ENCODE results near the gene CDC27.
"Not testable (repeated sequence)": the region's sequence is repeated elsewhere in the genome, so short reads cannot be mapped to it uniquely, and the experiment has no call there.

CDC27 gene

GRCh38 chr17:47188876-47189731, at the start of gene CDC27:
CDC27 (minus strand) TSS chr17:47189295; CDS start chr17:47189172, 123 bp downstream.
- peak; percentile 100 for DNase-seq

- no peak for DNase-seq
Observed at GRCh38 chr17:47238321-47239010, 49.4 kb upstream of the CDC27 start.

- DNase-seq, result no peak
Observed at GRCh38 chr17:47237841-47238240, 48.7 kb upstream of the CDC27 start.

GRCh38 chr17:47235923-47236322, 46.8 kb upstream of the CDC27 start:
- DNase-seq, result no peak

DNA sequence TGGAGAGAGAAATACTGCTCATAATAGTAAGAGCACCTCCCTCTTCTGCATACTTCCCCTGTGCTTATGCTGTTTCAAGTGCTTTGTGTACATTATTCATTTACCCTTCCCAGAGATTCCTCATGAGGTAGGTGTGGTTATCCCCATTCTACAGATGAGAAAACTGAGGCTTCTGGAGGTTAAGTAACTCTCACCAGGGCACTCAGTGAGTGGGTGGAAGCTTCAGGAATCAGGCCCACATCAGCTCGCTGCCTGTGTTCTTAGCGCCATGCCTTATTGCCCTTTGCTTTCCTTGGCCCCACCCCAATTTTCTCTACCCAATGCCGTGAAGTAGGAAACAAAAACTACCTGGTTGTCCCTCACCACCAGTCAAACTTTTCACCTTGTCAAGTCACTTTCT, 46.4 kb upstream of the CDC27 start:
- no peak for DNase-seq

DNA sequence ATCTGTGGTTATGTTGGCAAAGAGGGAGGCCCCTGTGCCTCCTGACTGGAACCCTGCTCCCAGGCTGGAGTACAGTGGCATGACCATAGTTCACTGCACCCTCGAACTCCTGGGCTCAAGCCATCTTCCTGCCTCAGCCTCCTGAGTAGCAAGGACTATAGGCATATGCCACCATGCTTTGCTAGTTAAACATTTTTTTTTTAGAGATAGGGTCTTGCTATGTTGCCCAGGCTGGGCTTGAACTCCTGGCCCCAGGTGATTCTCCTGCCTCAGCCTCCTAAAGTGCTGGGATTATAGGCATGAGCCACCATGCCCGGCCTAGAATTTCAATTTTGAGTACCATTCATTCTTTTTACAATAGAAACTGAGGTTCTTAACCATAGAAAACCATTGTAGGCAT, 43.4 kb upstream of the CDC27 start:
- DNase-seq, result no peak

- DNase-seq, result no peak
Observed at GRCh38 chr17:47231866-47232265, 42.8 kb upstream of the CDC27 start.

DNA sequence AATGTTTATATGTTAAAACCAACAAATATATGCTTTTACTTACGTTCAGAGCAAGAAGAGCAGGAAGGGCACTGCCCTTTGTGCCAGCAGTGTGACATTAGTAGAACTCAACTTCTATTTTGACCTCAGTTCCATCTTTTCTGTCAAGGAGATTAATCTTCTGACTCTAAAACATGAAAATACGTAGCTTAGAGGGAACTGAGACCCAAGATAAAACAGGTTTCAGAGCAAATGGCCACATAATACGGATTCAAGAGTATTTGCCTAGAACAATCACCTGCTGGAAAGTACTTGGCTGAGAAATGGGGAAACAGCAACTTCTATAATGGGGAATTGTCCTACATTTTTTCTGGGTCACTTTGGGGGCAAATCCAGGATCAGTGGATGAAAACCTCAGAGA, 42.2 kb upstream of the CDC27 start:
- no peak for DNase-seq

GRCh38 chr17:47230864-47231263, 41.8 kb upstream of the CDC27 start:
- no peak for DNase-seq

DNA sequence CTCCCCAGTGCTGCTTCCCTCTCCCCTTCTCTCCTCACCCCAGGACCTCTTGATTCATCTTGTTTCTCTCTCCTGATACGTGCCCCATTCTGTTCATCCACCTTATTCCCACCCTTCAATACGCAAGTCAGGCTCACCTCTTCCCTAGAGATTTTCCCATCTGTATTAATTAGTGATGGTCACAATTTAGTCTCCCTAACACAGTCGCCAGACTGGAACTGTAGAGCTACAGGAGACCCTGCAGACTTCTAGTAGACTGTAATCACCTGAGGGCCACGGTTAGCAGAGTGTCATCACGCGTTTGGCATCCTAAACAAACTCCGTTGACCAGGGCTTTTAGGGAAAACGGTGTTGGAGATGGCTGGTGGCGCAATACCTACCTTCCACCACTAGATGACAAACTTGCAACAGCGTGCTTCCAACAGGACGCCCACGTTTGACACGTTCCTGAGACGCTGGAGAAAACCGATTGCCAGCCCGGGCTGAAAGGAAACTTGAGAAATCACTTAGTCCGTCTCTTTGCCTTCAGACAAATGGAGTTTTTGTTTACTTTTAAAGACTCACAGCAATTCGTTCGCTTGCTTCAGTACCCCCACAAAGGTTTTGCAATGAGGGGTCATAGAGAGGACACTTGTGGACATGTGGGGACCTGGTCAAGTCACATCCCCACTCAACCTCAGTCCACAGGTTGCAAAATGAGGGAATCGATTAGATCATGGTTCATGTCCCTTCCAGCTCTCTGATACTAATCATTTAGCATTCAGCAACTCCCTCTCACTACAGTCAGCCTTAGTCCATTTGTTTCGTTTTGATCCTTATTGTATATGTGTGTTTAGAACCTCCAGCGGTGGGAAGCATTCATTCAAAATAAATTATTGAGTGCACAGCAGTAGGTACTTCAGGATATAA, 40.7 kb upstream of the CDC27 start:
- peak; percentile 68 to 69 for DNase-seq

DNA sequence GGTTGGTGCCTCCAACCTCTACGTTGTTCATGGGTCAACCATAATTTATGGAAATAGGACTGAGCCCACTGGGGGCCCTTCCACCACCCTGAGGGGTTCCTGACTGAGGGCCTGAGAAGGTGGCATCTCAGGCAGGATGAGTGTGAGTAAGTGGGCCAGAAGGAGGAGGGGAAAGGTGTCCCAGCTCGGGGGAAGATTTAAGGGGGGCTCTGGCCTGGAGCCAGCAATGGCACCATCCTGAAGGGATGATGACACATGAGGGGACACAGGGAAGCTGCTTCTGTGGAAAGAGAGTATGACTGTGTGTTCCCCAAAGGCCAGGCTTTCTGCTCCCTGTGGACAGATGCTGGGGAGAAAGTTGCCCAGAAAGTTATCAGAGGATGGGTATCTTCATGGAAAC, 38.8 kb upstream of the CDC27 start:
- no peak for DNase-seq

DNA sequence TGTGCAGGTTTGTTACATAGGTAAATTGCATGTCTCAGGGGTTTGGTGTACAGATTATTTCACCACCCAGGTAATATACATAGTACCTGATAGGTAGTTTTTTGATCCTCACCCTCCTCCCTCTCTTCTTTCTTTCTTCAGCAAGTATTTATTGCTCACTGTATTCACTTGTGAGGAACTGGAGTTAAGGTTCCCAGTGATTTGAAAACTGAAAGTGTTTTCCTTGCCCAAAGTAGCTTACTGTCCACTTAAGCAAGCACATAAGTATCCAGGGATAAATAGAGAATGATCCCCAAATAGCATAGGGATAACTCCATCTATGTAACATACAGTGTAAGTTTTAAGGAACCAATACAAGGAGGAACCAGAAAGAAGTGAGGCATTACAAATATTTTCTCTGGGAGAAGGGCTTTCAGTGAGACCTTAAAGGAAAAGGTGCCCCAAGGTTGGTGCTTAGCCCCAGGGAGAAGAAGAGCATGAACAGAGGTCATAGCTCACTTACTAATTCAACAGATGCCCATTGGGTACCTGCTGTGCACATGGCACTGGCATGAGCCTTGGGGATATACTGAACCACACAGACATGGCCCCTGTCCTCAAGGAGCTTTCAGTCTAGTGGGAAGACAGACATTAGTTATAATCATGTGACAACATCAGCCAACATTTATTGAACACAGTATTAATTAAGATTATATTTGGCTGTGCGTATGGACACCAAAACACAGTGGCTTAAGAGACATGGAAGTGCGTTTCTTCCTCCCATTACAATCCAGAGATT, 37.0 kb upstream of the CDC27 start:
- DNase-seq, result no peak

DNA sequence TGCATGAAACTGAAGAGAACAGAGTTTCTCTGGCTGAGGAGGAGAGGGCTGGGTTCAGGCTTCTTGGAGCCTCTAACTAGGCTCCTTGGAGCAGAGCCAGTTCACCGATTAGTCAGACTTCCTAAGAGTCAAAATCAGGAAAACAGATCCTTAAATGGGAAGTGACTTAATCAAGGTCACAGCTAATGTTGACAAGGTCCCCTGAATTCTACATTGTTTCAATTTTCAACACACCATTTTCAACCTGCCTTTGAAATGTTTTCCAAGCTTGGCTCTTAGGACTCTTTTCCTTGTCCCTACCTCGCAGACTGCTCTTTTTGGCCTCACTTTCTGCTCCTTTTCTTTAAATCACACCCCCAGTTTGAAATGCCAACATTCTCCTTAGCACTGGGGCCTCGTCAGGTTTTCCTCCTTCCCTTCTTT, 36.4 kb upstream of the CDC27 start:
- no peak for DNase-seq

GRCh38 chr17:47224966-47225365, 35.9 kb upstream of the CDC27 start:
- DNase-seq, result no peak

GRCh38 chr17:47224077-47224476, 35.0 kb upstream of the CDC27 start:
- not testable (repeated sequence) for DNase-seq

DNA sequence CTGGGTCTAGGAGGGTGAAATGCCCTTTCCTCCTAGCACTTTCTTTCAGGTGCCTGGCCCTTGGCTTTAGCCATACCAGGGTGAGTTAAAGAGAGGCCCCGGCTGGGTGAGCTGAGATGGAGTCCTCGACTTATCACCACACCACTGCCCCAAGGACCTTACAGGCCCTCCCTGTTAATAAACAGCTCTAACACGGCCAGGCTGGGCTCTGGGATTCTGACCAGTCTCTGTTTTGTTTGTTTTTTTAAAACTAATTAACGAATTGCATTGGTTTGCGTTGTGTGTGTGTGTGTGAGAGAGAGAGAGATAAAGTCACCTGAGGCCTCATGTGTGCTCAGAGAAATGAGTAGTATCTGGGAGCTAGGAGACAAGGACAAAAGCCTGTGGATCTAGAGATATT, 34.4 kb upstream of the CDC27 start:
- no peak for DNase-seq

DNA sequence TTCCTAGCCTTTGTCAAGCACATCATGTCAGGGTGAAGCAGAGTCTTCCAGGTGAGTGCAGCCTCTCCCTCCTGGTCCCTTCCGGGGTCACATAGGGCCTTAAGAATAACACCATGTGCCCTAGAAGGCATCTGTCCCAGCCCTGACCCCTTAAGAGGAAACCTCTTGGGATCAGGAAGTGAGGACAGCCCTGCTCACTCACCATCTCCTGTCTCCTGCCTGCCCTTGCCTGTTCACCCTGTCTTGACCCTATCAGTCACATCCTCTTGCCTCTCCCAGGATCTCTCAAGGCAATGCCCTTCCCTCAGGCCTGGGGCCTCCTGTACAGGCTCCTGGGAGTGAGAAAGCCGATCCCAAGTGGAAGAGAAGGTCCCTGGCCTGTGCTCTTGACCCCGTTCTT, 33.9 kb upstream of the CDC27 start:
- DNase-seq, result no peak

DNA sequence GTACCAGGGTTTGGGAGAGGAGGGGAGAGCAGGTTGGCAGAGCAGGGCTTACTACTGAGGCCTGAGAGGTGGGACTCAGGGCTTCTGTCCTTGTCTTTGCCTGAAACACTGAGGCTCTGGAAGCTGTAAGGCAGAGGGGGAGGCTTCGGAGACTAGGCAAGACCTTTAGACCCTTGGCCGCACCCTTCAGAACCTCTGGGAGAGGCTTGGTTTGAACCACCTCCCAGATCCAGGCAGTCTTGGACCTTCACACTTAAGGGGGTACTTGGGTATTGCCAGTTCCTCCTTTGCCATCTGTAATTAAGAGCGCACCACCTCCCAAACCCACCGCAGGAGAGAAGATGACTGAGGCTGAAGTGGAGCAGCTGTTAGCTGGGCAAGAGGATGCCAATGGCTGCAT, 33.0 kb upstream of the CDC27 start:
- no peak for DNase-seq

DNA sequence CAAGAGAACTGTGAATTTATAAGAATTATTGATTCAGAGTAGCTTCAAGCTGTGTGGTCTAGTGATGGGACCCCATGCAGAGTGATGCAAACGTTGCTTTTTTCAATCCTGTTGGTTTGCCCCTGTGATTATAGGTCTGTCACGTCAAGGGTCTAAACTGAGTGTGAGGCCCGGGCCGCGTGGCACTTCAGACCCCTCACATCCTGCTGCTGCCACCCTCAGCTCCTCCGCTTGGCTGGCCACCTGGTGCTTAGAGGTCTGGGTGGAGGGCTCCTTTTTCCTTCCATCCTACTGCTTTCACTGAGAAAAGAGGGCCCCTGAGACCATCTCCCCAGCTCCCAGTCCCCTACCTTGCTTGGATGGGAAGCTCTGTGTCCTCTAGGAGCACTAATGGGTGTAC, 32.1 kb upstream of the CDC27 start:
- DNase-seq, result no peak

GRCh38 chr17:47220531-47220999, 31.5 kb upstream of the CDC27 start:
- no peak for DNase-seq

GRCh38 chr17:47219621-47220475, 30.8 kb upstream of the CDC27 start:
- no peak for DNase-seq
